SK-N-MC (cell line): Measurements from ENCODE around the gene SCYL1.

Experiments
- EZH2 ChIP-seq: fragments of 200-600 bp; sonication (generic); IDR thresholded peaks from one replicate; pipeline ENCODE4 v1.6.1; 2017; ENCODE audit warnings: antibody characterized with exemption
- POLR2AphosphoS5 ChIP-seq: IDR thresholded peaks from 2 replicates; pipeline ENCODE4 v1.6.1; 2012; ENCODE audit warnings: mild to moderate bottlenecking, low read depth, low read length, borderline replicate concordance

DNA sequence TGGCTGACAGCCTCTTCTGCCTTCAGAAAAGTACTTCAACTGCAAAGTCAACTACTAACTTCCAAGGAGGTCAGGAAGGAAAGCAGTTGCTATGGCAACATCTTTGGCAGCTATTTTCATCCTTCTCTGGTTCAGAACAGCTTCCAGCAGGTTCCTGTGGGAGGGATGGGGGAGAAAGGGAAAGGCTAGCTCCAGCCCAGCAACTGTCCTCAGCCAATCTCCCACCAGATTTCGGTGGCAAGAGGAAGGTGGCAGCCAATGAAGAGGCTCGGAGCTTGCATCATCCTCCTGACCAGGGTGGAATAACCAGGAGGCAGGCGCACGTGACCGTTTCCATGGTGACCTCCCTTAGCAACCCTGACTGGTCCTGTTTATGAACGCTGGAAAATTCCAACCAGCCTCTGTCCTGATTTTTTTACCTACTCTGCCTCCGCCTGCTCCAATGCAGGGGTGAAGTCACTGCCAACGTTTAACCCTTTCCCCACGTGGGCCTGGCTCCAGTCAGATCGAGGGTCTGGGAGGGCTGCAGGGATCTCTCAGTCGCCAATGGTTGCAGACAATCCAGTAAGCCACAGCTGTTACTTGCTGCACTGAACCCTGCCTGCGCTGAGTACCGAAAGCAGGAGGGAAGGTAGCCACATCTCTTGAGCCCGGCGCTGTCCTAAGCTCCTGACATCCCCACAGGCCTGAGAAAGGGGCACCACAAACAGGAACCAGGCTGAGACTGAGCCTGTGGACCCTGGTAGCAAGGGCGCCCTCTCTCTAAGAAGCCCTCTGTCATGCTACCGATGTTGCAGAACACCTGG lies 37.2 kb upstream of the SCYL1 start:
- TF ChIP-seq POLR2AphosphoS5 (no peak), EZH2 (no peak)
